HG03103 (cell line): ENCODE measurements around the gene C1orf141.
"Not testable (repeated sequence)": the region's sequence is repeated elsewhere in the genome, so short reads cannot be mapped to it uniquely, and the experiment has no call there.

Experiments
- ATAC-seq: cut with Tn5 transposase; IDR thresholded peaks from one replicate; pipeline ENCODE4 v1.9.1; 2021; ENCODE audit warnings: low read depth; ENCODE audit not compliant: unreplicated experiment

The C1orf141 gene

DNA sequence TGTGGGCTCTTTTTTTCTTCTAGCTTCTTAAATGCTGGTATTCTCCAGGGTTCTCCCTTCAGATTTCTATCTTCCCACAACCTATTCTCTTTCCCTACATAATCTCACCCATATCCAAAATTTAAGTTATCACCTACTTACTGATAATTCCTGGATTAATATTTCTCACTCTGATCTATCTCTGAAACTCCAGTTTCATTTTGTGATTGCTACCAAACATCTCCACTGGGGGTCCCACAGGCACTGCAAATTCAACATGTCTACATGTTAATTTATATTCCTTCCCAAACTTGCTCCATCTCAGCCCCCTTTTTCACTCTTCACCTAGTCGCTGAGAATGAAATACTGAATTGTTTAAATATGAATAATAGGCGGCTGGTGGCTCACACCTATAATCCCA lies 9.9 kb upstream of the C1orf141 start:
- no peak for ATAC-seq

- ATAC-seq, result no peak
Measured at GRCh38 chr1:67143966-67144365, 9.2 kb upstream of the C1orf141 start.

GRCh38 chr1:67142931-67143330 lies 8.2 kb upstream of the C1orf141 start:
- ATAC-seq, result no peak

DNA sequence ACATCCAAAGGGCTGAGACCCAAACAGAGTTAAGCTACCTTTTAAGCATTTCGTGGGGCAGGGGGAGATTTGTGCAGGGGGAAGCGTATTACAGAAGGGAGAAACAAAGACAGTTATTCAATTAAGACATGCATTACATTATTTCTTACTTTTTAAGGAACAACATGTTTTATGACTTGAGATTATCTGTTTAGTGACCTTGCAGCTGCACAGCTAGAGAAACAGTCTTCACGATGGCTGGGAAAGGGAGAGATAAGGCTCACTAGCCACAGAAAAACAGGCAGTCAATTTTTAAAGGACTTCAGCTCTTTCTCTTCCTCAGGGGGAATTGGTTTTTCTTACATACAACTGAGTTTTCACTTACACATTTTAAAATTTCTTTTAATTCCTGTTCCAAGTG lies 7.1 kb upstream of the C1orf141 start:
- not testable (repeated sequence) for ATAC-seq

- no peak for ATAC-seq
Measured at GRCh38 chr1:67140460-67140859, 5.7 kb upstream of the C1orf141 start.

- no peak for ATAC-seq
Measured at GRCh38 chr1:67138813-67139499, 4.2 kb upstream of the C1orf141 start.

DNA sequence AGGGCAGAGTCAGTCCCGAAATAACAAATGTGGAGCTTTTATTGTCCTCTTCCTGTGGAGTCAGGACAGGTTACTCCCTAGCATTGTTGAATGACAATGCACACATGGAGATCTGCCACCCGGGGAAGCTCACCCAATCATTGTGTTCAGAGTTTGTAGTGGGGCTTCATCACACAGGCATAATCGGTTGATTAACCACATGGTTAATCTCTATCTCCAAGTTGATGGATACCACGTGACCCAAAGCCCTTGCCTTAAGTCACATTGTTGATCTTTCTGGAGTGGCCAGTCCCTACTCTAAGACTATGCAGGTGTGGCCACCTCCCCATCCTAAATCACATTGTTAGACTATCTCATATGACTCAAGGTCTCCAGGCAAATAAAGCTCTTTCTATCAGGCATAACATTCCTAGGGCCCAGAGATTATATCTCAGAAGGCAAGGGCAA lies 2.6 kb upstream of the C1orf141 start:
- ATAC-seq, result no peak

DNA sequence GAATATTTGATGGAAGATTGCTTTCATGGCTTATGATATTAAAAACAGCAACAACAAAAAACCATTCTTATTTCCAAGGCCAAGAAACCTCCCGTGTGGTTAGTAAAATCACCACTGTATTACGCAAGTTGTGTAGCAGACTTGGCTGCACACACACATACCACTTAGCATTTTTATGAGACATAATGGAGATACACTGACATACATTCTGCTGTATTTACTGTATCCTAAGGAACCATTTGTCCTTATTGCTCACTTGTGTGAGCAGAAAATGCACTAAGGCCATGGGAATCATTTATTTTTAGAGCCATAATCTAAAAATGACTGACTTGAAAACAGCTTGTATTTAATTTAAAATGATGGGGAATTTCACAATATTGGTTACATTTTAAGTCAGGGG lies 584 bp upstream of the C1orf141 start:
- ATAC-seq, result no peak

DNA sequence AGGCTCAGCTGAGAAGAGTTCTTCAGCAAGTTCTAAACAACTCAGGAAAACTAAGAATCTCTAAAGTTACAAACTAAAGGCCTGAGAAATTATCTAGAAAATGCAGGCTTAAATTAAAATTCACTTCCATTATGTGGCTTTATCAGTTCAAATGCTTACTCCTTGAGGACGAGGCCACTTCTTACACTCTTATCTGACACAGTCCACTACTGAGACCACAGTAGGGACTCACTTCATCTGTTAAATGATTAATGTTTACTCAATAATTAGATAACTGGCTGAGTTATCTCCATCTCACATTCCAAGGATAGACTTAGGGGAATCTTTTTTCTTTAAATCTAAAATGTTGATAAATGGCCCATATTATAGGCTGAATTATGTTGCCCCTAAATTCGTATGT lies 1.6 kb downstream of the C1orf141 start:
- no peak for ATAC-seq

GRCh38 chr1:67130673-67131072 lies 4.1 kb downstream of the C1orf141 start:
- no peak for ATAC-seq

- ATAC-seq, result no peak
Measured at GRCh38 chr1:67126974-67127373, 7.8 kb downstream of the C1orf141 start.

- ATAC-seq, result no peak
Measured at GRCh38 chr1:67126111-67126746, 8.5 kb downstream of the C1orf141 start.

DNA sequence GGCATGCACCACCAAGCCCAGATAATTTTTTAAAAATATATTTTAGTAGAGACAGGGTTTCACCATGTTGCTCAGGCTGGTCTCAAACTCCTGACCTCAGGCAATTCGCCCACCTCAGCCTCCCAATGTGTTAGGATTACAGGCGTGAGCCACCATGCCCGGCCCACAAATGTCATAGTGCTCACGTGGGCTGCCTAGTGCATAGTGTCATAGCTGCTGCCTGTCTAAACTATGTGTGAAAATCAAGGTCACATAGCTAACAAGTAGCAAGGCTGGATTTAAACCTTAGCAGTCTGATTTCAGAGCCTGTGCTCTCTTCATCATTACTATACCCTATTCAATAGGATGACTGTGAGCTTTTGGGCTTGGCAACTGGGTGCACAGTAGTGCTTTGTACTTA lies 10.3 kb downstream of the C1orf141 start:
- no peak for ATAC-seq

DNA sequence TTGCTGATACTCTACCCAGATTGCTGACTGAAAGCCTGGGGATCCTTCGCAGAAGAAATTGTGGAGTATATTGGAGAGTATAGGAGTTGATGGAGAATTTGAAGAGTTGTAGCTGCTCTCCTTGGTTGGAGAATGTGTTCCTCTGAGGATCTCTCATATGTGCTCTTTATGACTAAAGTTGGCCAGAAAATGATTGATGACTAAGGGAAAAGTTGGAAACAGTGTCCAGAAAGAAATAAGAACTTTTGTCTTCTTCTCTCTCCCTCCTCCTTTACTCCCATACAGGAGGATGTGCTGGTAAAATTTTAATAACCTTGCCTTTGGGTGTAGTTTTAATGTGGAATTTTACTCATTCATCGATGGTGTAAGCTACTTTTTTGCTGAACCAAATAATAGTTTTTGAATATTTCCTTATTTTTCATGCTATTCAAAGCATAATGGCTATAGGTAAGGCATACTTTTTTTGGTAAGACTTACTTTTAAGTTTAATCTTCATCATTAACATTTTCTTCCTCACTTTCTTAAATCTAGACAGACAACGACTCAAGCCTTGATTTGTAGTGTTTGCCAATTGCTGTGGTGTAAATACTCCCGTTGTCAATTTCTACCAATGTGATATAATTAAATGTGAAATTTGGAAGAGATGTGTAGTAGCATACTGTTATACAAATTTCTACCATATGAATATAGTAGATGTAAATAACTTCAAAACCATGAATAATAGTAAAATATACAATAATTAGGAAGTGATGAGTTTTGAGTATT lies 13.7 kb downstream of the C1orf141 start:
- ATAC-seq, result no peak

GRCh38 chr1:67118646-67119045 lies 16.1 kb downstream of the C1orf141 start:
- no peak for ATAC-seq

- ATAC-seq, result no peak
Measured at GRCh38 chr1:67118191-67118590, 16.6 kb downstream of the C1orf141 start.

DNA sequence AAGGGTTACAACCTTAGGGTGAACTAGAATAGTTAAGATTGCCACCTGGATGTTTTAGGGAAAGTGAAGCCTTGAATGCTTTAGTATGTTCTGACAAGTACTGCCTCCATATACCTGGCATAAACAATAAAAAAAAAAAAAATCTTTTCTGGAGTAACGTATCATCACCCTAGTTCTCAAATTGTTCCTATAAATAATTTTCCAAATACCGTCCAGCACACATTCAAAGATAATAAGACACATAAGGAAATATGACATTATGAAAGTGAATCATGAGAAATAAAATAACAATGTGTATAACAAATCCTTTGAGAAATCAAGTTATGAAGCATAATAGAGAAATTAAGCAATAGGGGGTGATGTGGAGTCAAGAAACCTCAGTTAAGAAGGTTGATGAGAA lies 20.6 kb downstream of the C1orf141 start:
- ATAC-seq, result no peak

DNA sequence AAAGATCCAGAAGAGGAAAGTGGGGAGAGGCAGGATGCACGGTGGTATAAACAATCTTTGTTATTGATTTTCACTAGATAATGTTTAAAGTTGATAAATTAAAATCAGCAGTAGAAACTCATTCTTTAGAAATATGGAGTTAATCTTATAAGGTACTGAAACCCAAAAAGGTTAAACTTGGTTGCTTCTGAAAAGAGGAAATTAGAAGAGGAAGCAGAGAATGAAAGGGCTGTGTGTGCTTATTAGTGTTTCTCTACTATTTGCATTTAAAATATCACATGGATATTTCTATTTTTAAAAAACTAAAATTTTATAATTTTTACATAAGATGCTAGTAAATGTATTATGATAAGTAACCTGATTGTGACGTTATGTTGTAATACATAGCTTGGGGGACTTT lies 24.4 kb downstream of the C1orf141 start:
- peak; percentile 51 for ATAC-seq

DNA sequence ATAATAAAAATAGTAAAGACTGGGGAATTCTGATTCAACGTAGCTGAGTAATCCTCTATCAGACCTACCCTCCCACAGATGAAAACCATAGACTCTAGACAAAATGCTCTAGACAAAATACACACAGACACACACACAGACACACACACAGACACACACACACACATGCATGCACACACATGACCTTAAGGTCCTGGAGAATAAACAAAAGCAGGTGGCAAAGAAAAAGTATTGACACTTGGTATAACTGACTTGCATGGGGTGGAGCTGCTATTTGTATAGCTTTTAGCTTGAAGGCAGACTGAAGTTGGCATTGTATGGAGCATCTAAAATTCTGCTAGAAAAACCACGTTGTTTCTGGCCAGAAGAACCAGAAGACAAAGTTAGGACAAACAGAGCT lies 29.3 kb downstream of the C1orf141 start:
- ATAC-seq, result no peak

- no peak for ATAC-seq
Measured at GRCh38 chr1:67103548-67103947, 31.2 kb downstream of the C1orf141 start.

DNA sequence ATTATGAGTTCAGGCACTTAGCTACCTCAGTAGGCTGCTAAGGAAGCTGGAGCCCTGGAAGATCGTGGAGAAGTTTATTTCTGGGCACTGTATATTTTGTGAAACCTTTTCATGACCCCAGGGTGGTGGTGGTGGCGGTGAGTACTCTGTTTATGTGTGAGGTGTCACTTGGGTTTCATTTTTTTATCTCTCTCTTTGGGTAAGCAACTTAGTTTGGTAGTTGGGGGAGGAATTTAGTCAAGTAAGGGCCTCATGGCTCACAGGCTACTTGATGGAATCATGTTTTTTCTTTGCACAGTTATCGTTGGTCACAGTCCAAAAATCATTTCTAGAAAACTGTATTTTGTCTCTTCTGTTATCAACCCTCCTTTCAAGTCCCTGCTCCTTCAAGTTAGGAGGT lies 33.9 kb downstream of the C1orf141 start:
- ATAC-seq, result no peak

DNA sequence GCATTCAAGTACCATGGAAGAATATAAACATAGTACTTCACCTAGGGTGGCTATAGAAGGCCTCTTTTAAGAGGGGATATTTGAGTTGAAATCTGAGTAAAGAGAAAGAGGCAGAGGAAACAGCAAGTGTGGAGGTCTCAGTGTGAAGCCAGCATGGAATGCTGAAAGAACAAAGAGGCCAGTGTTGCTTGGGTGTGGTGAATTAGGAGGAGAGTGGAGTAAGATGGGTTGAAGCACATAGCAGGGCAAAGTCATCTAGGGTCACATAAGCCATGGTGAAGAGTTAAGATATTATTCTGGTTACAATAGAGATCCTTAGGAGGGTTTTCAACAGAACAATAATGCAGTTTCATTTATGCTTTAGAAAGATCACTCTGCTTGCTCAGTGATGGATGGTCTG lies 37.5 kb downstream of the C1orf141 start:
- no peak for ATAC-seq
